GM21447 (cell line): ENCODE measurements around the gene HEYL.

Experiments used
- ATAC-seq: cut with Tn5 transposase; IDR thresholded peaks from one replicate; pipeline ENCODE4 v1.9.1; 2021; ENCODE audit not compliant: unreplicated experiment

Gene HEYL

GRCh38 chr1:39639305-39640130, at the start of gene HEYL:
Gene HEYL, minus strand, starts transcription at chr1:39639643. Its CDS starts 18 bp downstream, at chr1:39639625.
- no peak for ATAC-seq

DNA sequence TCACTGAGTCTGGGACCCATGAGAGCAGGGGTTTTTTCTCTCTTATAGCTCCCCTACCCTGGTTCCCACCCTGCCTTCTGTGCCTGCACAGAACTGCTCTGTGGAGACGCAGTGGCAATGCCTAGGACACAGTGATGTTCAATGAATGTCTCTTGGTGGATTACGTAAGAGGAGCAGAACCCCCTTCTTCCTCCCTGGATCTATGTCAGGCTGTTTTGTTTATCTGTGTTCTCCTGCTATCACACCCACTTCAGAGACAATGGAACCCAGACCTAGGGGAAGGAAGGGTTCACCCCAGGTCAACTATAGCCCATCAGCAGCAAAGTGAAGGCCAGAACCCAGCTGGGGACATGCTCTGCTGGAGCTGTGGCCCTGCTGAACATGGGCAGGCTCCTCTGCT, 49.8 kb upstream of the HEYL start:
- ATAC-seq: no peak

GRCh38 chr1:39688706-39689105, 49.3 kb upstream of the HEYL start:
- no peak for ATAC-seq

DNA sequence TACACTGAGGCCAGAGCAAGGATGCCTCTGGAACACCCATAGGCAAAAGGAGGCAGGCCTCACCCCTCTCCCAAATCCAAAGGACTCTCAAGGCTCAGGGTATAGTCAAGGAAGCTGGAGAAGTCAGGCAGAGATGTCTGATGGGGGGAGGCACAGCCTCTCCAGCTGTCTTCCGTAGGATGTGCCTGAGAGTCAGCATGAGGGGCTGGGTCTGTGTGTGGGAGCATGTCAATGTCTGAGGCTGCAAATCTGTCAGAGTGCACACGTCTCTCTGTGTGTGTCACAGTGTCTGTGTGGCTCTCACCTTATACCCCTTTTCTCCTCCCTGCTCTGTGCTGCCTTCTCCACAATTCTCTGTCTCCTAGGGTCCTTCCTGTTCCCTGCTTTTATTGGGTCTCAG, 47.8 kb upstream of the HEYL start:
- ATAC-seq: no peak

- no peak for ATAC-seq
Observed at GRCh38 chr1:39685071-39685470, 45.6 kb upstream of the HEYL start.

GRCh38 chr1:39684313-39684664, 44.8 kb upstream of the HEYL start:
- ATAC-seq: no peak

DNA sequence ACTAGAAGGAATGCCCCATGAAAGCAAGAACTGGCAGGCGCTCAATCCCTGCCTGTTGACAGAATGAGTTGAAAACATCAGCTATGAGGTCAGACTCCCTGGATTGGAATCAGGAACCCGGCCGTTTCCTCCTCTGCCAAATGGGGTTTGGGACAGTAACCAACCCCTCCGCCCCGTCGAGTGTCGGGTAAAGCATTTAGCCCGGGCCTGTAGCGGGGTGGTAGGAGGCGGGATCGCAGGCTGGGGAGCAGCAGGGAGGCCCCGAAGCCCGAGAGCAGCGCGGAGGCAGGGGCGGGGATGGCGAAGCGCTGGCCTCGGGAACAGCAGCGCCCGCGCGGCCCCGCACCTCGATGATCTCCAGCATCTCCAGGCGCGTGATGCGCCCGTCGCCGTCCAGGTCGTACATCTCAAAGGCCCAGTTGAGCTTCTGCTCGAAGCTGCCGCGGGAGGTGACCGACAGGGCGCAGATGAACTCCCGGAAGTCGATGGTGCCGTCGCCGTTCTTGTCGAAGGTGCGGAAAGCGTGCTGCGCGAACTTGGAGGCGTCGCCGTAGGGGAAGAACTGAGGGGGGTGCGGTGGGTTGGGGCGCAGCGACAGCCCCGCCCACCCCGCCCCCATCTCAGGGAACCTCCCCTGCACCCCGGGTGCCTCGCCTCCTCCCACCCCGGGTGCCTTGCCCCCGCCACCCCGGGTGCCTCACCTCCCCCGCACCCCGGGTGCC, 44.3 kb upstream of the HEYL start:
- no peak for ATAC-seq

DNA sequence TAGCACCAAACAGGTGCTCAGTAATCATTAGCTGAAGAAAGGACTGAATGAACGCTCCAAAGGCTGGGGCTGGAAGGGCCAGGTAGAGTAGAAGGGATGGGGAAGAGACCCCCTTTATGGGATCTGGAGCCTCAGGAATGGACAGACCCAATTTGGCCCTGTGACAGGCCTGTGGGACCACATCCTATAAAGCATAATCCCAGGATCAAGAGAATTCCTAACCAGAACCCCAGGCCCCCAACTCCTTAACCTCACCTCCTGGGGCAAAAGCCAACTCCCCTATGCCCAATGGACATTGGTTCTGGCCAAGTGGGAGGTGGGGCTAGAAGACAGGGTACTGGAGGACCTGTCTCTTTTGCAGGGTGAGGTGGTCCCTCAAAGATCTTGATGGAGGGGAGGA, 42.6 kb upstream of the HEYL start:
- ATAC-seq: no peak

DNA sequence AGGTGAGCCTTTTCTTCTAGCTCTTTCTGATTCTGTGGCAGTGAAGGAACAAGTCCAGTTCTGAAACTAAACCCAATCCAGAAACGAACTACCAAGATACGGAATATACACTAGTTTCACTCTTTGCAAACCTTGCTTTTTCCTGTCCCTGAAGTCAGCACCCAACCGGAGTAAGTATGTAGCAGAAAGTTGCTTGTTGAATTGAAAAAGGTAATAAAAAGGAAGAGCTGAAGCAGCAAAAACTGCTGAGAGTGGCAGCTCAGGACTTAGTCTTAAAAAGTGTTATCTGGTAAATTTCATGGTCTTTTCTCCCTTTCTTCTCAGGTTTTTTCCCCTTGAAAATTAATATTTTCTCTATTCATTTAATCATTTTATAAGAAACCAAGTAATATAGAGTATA, 41.9 kb upstream of the HEYL start:
- ATAC-seq: no peak

- no peak for ATAC-seq
Observed at GRCh38 chr1:39680751-39681150, 41.3 kb upstream of the HEYL start.

GRCh38 chr1:39679821-39680220, 40.4 kb upstream of the HEYL start:
- ATAC-seq: no peak

- ATAC-seq: no peak
Observed at GRCh38 chr1:39678889-39679288, 39.4 kb upstream of the HEYL start.

DNA sequence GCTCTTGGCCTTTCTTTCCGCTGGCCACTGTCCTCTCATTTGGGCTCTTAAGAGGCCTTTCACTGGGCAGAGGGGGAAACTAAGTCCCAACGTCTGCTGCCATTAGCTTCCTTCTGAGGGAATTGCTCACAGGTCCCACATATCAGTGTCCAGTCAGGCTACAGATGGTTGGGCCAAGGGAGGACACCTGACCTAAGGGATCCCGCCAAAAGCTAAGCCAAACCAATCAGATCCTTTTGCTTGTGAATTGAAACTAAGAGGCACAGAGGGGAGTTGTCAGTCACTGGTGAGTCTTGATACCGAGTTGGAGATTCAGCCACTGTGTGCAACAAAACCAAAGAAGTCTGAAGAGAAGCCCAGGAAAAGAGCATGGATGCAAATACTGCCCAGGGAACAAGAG, 38.2 kb upstream of the HEYL start:
- no peak for ATAC-seq

DNA sequence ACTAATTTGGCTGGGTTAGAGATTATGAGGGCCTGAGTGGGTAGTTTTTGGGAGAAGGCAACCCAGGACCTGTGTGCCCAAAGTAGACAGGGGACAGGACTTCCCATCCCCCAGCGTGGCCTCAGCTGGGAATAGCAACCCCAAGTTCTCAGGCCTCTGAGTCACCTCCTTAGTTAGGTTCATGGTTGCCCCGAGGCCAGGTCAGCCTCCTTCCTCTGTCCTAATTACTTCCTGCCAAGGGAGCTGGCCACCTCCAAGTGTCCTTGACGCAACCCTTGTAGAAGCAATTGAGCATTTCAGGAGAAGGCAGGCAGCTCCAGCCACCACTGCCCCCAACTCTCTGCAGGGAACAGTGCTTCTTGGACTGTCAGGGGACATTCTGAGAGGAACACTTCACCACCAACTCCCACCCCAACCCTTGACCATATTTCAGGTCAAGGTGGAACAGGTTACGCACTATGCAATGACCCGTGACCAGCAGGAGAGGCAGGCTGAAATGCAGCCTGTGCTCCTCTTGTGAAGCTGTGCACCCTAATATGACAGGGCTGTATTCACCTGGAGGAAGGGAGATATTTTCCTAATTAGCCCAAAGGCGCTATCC, 37.6 kb upstream of the HEYL start:
- no peak for ATAC-seq

- no peak for ATAC-seq
Observed at GRCh38 chr1:39675220-39675619, 35.8 kb upstream of the HEYL start.

GRCh38 chr1:39673215-39673614, 33.8 kb upstream of the HEYL start:
- ATAC-seq: no peak

GRCh38 chr1:39672551-39672947, 33.1 kb upstream of the HEYL start:
- no peak for ATAC-seq

DNA sequence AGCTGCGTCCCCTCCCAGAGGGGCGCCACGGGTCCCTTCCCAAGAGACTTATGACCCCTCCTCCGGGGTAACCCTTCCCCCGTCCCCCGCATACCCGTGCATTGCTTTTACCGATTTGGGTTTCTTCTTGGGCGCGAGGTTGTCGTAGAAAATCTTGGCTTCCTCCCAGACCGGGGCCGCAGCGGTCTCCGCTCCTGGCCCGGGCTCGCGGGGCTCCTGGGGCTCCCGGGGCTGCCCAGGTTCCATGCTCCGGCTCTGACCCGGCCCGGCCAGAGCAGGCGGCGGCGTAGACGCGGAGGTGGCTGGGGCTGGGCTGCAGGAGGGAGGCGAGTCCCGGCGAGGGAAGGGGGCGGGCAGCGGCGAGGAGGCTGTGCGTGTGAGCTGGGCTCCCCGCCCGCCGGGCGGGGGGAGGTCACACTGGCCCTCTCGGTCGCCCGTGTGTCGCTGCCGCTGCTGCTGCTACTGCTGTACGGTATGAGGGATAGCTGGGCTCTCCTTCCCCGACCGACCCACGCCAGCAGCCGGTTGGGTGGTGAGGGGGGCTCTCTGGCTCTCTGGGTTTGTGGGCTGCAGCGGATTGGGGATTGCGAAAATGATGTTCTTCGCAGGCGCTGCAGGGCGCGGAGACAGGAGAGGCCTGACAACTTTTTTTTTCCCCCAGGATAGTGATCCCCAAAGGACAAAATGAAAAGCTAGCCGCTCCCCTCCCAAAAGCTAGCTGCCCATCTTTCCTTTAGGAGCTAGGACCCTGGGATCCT, 32.5 kb upstream of the HEYL start, which contains the start of gene NT5C1A:
Gene NT5C1A (minus strand): TSS at position 315 of the 758 bp plus-strand sequence. CDS start 69 bp downstream, at position 246.
- no peak for ATAC-seq

DNA sequence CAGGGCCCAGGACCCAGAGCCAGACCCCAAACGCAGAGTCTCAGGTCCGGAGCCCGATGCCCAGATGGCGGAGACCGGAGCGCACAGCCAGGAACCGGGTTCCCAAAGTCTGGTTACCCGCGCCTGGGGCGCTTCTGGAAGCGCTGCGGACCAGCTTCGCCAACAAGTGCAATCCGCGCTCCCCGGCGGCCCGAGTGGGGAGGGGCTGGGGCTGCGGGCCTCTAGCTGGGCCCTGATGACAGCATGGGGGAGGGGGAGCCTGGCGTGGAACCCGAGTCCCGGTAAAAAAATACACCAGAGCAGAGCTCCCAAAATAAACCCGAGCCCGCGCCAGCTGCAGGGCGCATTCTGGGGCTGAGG, 32.0 kb upstream of the HEYL start:
- ATAC-seq: no peak

GRCh38 chr1:39670689-39671088, 31.2 kb upstream of the HEYL start:
- ATAC-seq: no peak

DNA sequence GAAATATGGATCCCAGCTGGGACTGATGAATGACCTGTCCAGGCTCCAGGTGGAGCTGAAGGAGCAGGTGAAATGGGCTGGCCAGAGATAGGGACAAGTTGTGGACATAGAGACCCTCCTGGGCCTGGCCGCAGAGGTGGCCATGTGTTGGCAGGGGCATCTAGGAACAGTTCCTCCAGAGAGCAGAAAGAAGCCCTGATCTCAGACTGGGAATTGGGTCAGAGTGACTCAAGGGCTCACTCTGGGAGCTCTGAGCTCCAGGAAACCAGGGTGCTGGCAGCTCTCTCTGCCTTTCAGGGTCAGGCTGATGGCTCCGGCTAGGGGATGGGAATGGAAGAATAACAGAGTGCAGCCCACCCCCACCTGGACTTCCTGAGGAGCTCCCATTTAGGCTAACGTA, 29.5 kb upstream of the HEYL start:
- ATAC-seq: no peak
